GM18511 (cell line): ENCODE results near the gene OTUD3.

Source experiments
- ATAC-seq: cut with Tn5 transposase; IDR thresholded peaks from one replicate; pipeline ENCODE4 v1.9.1; 2021; ENCODE audit warnings: mild to moderate bottlenecking, moderate library complexity; ENCODE audit not compliant: unreplicated experiment

Gene OTUD3

GRCh38 chr1:19945914-19946313, 63.7 kb downstream of the OTUD3 start:
- no peak for ATAC-seq

DNA sequence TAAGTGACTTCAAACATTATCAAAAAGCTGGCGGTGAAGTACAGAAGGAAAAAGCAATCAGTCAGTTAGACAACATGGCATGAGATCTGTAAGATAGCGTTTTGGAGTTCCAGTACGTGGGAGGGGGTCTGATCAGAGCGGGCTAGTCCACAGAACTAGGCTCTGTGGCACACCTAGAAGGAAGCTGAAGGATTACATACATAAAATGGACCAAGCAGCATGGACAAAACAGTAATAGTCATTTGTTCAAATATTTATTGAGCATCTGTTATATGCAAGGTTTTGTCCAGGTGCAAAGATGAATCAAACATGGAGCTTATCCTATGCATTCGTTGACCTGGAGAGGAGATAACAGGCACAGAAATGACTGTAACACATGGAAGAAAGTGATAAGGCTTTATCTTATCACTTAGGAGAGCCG, 64.1 kb downstream of the OTUD3 start:
- no peak for ATAC-seq

GRCh38 chr1:19946971-19947370, 64.8 kb downstream of the OTUD3 start:
- ATAC-seq = no peak

GRCh38 chr1:19949016-19949415, 66.8 kb downstream of the OTUD3 start:
- no peak for ATAC-seq

DNA sequence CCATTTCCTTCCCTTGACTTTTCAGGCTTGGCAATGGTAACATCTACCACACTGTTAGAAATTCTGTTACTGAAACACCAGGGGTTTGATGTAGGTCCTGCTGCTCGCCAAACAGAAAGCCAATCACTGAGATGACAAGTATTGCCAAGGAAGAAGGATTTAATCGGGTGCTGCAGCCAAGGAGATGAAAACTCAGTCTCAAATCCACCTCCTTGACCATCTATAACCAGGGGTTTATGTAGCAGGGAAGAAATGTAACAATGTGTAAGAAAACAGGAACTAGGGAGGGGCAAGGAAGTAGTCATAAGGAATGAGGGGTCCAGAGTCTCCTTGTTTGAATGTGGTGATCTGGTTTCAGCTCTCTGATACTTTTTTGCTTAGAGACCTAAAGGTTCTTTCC, 71.9 kb downstream of the OTUD3 start:
- ATAC-seq = no peak

DNA sequence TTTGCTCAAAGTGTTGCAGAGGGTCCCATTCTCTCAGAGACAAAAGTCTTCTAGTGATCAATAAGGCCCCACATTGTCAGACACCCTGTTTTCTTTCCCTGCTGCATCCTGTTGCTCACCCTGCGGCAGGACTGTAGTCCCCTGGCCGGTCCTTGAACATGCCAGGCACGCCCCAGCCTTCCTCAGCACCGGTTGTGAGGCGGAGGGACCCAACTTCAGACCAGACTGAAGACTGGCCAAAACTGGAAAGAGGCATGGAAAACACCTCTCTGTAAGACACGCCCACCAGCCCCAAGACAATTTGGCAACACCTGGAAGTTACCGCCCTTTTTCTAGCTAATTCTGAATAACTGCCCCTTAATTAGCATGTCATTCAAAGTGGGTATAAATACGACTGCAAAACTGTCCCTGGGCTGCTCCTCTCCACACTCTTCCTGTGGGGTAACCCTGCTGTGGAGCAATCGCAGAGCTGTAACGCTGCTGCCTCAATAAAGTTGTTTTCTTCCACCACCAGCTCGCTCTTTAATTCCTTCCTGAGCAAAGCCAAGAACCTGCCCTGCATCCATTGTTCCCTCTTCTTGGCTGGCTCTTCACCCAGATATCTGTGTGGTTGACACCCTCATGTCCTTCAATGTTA, 73.5 kb downstream of the OTUD3 start:
- ATAC-seq = no peak

- ATAC-seq = no peak
Measured at GRCh38 chr1:19957779-19958178, 75.6 kb downstream of the OTUD3 start.

GRCh38 chr1:19960591-19960990, 78.4 kb downstream of the OTUD3 start:
- no peak for ATAC-seq
